ENCODE measurements around the gene TMEM260. TPM values are rescaled to one million over a fixed set of nuclear protein-coding genes. Genes with fewer than 3 reads are reported as not detected.

TMEM260 gene
- total RNA-seq, 1 experiment from 2014 or later = 20.0 TPM

DNA sequence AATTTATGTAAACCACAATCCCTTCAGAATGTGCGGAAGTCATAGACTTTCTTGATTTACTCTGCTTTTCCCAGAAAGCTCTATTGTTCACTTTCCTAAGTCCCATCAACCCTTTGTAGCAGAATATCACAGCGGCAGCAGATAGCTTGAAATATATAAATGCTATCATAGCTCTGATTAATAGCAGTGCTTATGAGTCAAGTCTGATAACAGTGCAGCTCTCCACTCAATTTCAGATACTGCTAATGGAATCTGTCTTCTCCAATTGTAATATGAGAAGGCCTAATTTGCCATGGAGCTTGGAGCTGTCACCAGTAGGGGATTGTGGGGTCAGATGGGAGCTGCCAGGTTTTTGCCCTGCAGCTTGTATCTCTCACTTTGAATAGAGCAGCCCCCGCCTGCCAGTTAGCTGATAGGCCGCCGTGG, 10.9 kb downstream of the TMEM260 start:
- Histone ChIP-seq H4K20me1 (ENCODE audit: control insufficient read depth, insufficient read depth, insufficient read length) (no peaks in the 10 kb centered on the region), H3K27ac (ENCODE audit: insufficient read length, low read depth, low read length) (no peak overlapping the region)

More for the DNA sequence above, 10.9 kb downstream of the TMEM260 start:
- Mint-ChIP-seq H3K36me3 (ENCODE audit: insufficient read depth in 1 of 3, low read depth in 3 of 3) (peaks cover 0 to 16% (median 0%) of the 10 kb centered on the region in 3 experiments; a peak in 4 of 7 replicates), H3K9me3 (no peaks in the 10 kb centered on the region), H3K27ac (0 out of 7 replicates have a peak overlapping the region, but pooled peaks of 1 of the 3 experiments have one; percentile 69), H3K4me3 (no peak overlapping the region), H3K27me3 (ENCODE audit: low read depth) (no peaks in the 10 kb centered on the region), H3K4me1 (peaks cover 4 to 5% of the 10 kb centered on the region in 2 experiments)
- Histone ChIP-seq H3K27me3 (ENCODE audit: insufficient read depth, low read length) (no peaks in the 10 kb centered on the region), H2AK5ac (ENCODE audit: insufficient read length, low read length) (no peak overlapping the region), H3K79me2 (ENCODE audit: insufficient read depth, low read length) (no peaks in the 10 kb centered on the region), H3K9me3 (ENCODE audit: control insufficient read depth, low read depth, low read length) (no peaks in the 10 kb centered on the region), H2BK20ac (ENCODE audit: low read depth, low read length, poor library complexity, severe bottlenecking) (no peak overlapping the region), H2BK5ac (ENCODE audit: insufficient read length, low read length) (no peak overlapping the region), H3K79me1 (ENCODE audit: insufficient read depth, low read depth, low read length, poor library complexity, severe bottlenecking) (no peaks in the 10 kb centered on the region), H4K8ac (replicated peaks; ENCODE audit: insufficient read length, low read depth, low read length) (no peak overlapping the region), H2BK15ac (ENCODE audit: low read depth, low read length) (no peak overlapping the region), H3K4me1 (ENCODE audit: insufficient read depth, low read length) (no peaks in the 10 kb centered on the region), H4K91ac (ENCODE audit: insufficient read length, low read depth, low read length) (no peak overlapping the region), H3K14ac (ENCODE audit: insufficient read depth, low read length) (no peak overlapping the region), H3K18ac (ENCODE audit: insufficient read length, low read depth, low read length) (no peak overlapping the region), H3T11ph (ENCODE audit: low read length) (no peak overlapping the region), H3K9ac (ENCODE audit: extremely low read depth, insufficient read length, low read length) (no peak overlapping the region), H3K56ac (ENCODE audit: insufficient read length, low read depth, low read length) (no peak overlapping the region), H4K5ac (ENCODE audit: insufficient read length, low read depth, low read length) (no peak overlapping the region), H3K23ac (ENCODE audit: insufficient read length, low read depth, low read length) (no peak overlapping the region), H2BK120ac (ENCODE audit: low read depth, low read length, poor library complexity, severe bottlenecking) (no peak overlapping the region), H2AFZ (ENCODE audit: low read length) (no peak overlapping the region), H3K4ac (ENCODE audit: low read depth, low read length) (no peak overlapping the region), H3K4me2 (ENCODE audit: insufficient read depth, insufficient read length, low read length) (no peak overlapping the region), H2BK12ac (ENCODE audit: insufficient read length, low read depth, low read length) (no peak overlapping the region), H3K23me2 (ENCODE audit: insufficient read length, low read depth, low read length, poor library complexity, severe bottlenecking) (no peaks in the 10 kb centered on the region)
- no CpG with 5 or more reads among the region's 5 CpGs for WGBS (ENCODE audit: extremely low coverage, insufficient read length, low lambda C conversion rate)
- peak; percentile 32 for DNase-seq
- TF ChIP-seq, protein P1, sequence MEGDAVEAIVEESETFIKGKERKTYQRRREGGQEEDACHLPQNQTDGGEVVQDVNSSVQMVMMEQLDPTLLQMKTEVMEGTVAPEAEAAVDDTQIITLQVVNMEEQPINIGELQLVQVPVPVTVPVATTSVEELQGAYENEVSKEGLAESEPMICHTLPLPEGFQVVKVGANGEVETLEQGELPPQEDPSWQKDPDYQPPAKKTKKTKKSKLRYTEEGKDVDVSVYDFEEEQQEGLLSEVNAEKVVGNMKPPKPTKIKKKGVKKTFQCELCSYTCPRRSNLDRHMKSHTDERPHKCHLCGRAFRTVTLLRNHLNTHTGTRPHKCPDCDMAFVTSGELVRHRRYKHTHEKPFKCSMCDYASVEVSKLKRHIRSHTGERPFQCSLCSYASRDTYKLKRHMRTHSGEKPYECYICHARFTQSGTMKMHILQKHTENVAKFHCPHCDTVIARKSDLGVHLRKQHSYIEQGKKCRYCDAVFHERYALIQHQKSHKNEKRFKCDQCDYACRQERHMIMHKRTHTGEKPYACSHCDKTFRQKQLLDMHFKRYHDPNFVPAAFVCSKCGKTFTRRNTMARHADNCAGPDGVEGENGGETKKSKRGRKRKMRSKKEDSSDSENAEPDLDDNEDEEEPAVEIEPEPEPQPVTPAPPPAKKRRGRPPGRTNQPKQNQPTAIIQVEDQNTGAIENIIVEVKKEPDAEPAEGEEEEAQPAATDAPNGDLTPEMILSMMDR (conservative IDR thresholded peaks at IDR 0.05) = peak; percentile 41; the same call in 2 of the 3 replicates

Measured in H9 (cell line).